ENCODE data around the gene ZNF283.

ZNF283 gene

DNA sequence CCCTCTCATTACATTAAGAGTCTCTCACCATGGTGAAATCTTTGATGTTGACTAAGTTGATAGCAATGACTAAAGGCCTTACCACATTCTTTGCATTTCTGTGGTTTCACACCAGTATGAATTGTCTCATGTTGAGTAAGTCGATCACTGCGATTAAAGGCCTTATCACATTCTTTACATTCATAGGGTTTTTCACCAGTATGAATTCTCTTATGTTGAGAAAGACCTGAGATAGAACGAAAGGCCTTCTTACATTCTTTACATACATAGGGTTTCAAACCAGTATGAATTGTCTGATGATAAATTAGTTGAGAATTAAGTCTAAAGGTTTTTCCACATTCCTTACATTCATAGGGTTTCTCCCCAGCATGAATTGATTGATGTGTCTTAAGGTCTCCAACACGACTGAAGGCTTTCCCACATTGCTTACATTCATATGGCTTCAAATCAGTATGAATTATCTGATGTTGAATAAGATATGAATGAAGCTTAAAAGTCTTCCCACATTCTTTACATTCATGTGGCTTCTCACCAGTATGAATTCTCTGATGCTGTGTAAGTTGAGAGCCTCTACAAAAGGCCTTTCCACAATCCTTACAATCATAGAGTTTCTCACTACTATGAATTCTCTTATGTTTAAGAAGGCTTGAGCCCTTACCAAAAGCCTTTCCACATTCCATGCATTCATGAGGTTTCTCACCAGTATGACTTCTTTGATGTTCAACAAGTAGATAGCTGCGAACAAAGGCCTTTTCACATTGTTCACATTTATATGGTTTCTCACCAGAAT is 45.6 kb downstream of the ZNF283 start:
- Mint-ChIP-seq H3K4me1 (no peaks in the 10 kb centered on the region), H3K27ac (no peak overlapping the region), H3K9me3 (peaks cover 40 to 47% of the 10 kb centered on the region in 2 donors), H3K4me3 (no peak overlapping the region), H3K27me3 (no peaks in the 10 kb centered on the region)
- no peak for DNase-seq
- no peak for ATAC-seq

DNA sequence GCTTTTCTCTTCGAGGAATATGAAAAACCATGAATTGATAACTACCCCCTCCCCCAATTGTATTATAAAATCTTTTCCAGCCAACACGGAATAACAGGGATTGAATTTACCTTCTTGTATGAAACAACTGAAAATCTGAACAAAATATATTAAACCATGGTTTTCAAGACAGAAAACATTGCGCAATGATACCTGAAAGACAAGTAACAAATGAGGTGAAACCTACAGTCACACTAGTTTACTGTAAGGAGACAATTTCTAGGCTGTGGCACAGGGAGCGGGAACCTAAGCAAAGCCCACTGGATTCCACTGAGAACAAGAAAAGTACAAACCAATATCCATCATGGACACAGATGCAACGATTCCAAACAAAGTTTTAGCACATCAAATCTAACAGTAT is 53.4 kb downstream of the ZNF283 start:
- Mint-ChIP-seq H3K27me3 (no peaks in the 10 kb centered on the region), H3K4me1 (no peaks in the 10 kb centered on the region), H3K9me3 (peaks cover 56 to 68% of the 10 kb centered on the region in 2 donors), H3K4me3 (no peak overlapping the region), H3K27ac (no peak overlapping the region)
- no peak for DNase-seq
- ATAC-seq = no peak

- Mint-ChIP-seq H3K4me3 (no peak within 1 kb of the TSS), H3K9me3 (peaks cover 58 to 78% of the 10 kb centered on the region in 2 donors), H3K27ac (no peak within 1 kb of the TSS), H3K27me3 (no peaks in the 10 kb centered on the region), H3K4me1 (no peaks in the 10 kb centered on the region)
- DNase-seq = no peak
- ATAC-seq = no peak
Measured at GRCh38 chr19:43883864-43884263, 56.7 kb downstream of the ZNF283 start, which contains the start of gene ZNF404. Gene ZNF404 (minus strand): TSS chr19:43883964.

DNA sequence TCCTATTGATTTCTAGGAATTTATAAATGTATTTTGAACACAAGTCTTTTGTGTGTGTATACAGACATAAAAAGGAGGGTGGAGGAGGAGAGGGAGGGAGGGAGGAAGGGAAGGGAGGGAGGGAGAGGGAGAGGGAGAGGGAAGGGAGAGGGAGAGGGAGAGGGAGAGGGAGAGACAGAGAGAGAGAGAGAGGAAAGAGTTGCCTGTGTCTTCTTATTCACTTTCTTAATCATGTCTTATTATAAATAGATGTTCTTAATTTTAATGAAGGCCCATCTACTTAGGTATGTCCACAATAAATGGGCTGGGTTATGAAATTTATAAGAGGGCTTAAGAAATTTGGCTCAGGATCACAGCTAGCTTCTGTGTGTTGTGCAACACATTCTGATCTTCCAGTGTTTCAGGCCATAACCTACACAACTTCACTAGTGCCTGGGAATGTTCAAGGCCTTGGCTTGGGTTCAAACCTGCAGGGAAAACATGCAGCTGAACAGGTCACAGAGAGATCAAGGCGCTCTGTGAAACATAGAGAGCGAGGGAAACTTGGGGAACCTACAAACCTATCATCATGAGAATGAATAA is 68.7 kb downstream of the ZNF283 start:
- peaks cover 7% of the 10 kb centered on the region for H3K4me1 Mint-ChIP-seq
- no peak overlapping the region for H3K4me3 Mint-ChIP-seq
- no peaks in the 10 kb centered on the region for H3K27me3 Mint-ChIP-seq
- ATAC-seq = no peak
- DNase-seq = no peak
- no peak overlapping the region for H3K27ac Mint-ChIP-seq
- H3K9me3 Mint-ChIP-seq = peaks cover 37 to 68% of the 10 kb centered on the region in 2 donors

Measured in stimulated activated naive CD8-positive, alpha-beta T cell treated with anti-CD3 and anti-CD28 coated beads, Interleukin-15, amount 100 ng/mL, for 72 hours (primary cell).